ENCODE results near the gene SMIM29.
"Not testable (repeated sequence)": the region's sequence is repeated elsewhere in the genome, so short reads cannot be mapped to it uniquely, and the experiment has no call there.

The SMIM29 gene

GRCh38 chr6:34248727-34249468, at the start of gene SMIM29:
SMIM29 (minus strand) TSS chr6:34249006; CDS start chr6:34247791, 1,215 bp downstream.
- peak; percentile 86 for DNase-seq (ENCODE audit: low read depth, low spot score)

GRCh38 chr6:34295721-34296120, 46.9 kb upstream of the SMIM29 start:
- no peak for DNase-seq (ENCODE audit: low read depth, low spot score)

DNA sequence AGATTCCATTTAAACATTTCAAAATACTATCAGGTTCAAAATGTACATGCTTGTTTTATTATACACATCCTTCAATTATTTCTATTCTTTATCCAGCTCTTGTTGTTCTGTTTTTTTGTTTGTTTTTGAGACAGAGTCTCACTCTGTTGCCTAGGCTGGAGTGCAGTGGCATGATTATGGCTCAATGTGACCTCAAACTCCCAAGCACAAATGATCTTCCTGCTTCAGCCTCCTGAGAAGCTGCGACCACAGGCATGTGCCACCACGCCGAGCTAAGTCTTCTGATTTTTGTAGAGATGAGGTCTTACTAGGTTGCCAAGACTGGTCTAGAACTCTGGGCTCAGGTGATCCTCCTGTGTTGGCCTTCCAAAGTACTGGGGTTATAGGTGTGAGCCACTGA, 44.1 kb upstream of the SMIM29 start:
- DNase-seq (ENCODE audit: low read depth, low spot score): no peak

- no peak for DNase-seq (ENCODE audit: low read depth, low spot score)
Observed at GRCh38 chr6:34289137-34289536, 40.3 kb upstream of the SMIM29 start.

GRCh38 chr6:34288581-34288980, 39.8 kb upstream of the SMIM29 start:
- DNase-seq (ENCODE audit: low read depth, low spot score): no peak

DNA sequence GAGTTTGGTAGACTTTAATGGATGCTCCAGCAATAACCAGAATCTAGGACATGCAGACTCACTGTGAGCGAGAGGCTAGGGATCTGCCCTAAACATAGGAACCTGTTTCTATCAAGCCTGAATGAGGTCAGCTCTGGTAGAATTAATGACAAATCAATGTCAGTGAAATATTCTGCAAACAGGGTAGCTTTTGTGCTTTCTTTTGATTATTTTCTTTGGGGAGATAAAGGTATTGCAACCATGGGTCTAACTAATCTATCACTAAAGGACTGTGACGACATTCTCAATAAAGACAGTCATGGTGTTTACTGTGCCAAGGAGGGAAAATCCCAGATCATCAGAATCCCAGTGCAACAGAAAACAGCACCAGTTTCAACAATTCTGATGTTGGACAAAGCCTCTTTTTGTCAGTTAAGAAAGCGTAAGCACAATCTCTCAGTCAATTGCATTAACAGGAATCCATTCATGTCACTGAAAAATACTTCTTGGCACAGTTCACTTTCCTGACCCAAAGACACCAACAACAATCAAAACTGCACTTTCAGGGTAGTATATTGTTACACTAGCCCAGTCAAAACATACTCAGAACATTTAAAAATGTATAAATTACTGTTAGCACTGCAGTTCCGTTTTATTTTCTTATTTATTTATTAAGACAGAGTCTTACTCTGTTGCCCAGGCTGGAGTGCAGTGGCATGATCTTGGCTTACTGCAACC, 36.8 kb upstream of the SMIM29 start:
- no peak for DNase-seq (ENCODE audit: low read depth, low spot score)

DNA sequence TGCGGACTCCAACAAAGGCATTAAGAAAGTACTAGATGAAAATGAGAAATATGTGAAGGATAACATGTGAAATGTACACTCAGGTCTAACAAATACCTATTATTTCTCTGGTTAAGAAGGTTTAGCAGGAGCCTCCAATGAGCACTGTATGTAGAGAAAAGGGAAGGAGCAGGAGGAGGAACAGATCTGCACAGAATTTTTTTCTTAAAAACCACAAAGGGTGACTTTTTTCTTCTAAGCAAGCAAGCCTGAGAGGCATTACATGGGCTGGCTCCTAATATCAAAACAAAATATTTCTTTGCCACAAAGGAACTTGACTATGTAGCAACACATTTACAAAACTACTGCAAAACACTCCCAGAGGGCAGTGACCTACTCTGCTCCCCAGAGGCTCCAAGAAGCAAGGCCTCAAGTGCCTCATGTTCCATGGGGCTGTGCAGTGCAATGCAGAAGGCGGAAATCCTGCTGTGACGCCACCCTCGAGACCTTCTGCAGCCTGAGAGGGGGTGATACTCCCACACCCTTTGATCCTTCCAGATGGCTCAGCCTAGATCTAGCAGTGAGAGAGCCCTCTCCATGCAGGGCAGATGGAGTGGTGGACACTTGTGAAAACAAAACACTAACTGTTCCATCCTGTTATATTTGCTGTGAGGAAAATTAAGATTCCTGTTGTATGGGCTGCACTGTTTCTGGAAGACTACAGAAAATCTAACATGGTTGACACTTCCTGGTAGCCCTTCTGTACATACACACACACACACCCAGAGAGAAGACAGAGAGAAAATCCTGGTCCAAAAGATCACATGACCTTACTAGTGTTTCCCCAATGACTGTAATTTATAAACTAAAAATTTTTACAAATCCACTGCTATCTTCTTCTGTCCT, 36.0 kb upstream of the SMIM29 start:
- DNase-seq (ENCODE audit: low read depth, low spot score): peak; percentile 99

DNA sequence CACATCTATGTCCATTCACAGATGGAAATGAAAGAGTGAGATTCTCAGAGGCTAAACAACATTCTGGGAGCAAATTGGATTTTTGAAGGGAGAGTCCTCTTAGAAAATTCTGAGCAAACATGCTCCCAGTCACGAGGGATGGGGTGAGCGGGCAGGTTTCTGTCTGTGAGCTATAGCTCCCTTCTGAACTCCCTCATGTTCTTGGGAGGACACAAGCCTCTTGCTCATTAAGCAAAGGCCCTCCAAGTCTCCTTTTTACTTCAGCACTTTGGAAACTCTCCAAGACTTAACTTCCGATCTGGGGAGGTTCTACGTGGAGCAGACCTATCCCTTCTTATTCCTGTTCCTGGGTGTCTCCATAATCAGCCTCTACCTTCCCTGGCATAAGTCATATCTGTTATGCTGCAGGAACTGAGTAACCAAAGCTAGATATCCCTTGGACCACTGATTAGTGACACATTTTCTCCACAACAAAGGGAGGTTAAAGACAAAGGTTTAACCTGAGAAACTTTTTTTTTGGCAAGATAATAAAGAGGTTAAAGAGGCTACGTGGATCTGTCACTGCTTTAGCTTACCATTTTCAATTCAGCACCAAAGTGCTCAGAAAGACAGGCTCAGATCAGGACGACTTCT, 33.0 kb upstream of the SMIM29 start:
- DNase-seq (ENCODE audit: low read depth, low spot score): no peak

- no peak for DNase-seq (ENCODE audit: low read depth, low spot score)
Observed at GRCh38 chr6:34280216-34280615, 31.4 kb upstream of the SMIM29 start.

DNA sequence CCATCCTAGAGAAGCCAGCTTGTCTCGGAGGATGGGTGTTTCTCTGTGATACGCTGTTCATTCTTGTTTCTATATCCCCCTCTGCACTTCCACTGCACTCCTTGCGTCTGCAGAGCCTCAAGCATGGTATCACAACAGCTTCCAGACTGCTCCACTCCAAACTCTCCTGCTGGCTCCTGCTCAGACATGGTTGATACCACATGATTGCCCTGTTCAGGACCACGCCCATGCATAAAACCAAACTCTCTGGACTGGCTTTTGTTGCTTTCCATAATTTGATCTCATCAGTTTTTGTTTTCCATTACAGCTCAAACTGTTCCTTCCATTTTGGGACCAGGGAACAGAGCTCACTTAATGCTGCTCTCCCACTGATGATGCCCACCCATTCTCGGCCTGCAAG, 30.0 kb upstream of the SMIM29 start:
- no peak for DNase-seq (ENCODE audit: low read depth, low spot score)

DNA sequence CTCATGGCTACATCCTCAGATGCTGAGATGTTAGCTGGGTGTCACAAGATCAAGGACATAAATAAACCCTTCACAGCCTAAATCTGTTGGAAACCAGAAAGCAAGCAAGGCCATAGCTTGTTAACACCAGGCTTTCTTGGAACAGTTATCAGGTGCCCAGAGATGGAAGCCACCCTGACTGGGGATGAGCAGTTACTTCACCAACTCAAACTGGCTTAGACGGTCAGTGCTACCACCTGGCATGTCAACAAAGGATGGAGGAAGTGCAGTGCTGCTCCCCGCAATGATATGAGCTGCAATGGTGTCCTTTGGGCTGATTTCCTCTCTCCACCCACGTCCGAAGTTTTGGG, 28.9 kb upstream of the SMIM29 start:
- DNase-seq (ENCODE audit: low read depth, low spot score): no peak

DNA sequence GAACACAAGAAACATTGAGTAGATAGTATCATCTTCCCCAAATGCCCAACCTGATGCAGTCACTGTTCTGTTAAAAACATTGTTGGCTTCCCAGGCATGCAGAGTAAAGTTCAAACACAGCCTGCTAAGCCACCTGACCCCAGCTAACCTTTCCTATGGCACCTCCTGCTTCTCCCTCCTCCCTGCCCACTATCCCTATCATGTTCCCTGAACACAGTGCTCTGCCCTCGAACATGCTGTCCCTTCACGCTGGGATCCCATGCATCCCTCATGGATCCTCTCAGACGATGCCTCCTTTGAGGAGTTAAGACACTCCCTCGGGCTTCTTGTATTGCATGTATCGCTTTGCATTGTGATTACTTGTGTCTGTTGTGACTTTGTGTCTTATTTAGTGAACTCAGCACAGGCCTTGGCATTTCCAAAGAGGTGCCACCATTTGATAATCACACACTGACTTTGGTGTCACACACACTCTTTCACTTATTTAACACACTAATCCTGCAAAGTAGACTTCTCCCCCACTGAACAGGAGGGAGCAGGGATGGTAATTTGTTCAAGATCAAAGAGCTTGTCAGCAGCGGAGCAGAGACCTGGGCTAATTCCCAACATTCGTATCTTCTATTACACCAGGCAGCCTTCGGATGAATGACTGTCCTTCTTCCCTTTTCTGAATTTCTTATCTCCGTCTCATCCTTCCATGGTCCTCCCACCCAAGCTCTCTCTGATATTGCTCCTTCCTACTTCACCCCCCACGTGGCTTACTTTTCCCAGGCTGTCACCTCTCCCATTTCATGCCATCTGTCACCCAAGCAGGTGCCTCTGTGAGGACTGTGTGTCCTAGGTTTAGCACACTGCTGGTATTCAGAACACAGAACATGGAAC, 28.3 kb upstream of the SMIM29 start:
- DNase-seq (ENCODE audit: low read depth, low spot score): no peak

DNA sequence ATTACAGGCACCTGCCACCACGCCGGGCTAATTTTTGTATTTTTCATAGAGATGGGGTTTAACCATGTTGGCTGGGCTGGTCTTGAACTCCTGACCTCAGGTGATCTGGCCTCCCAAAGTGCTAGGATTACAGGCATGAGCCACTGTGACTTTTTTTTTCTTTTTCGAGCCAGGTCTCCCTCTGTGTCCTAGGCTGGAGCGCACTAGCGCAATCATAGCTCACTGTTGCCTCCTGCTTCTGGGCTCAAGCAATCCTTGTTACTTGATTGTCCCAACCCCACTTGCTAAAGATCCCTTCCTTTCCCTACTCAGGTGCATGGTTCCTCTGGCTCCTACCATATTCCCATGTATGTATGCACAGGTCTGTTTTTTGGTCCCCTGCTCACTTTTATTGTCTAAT, 27.4 kb upstream of the SMIM29 start:
- no peak for DNase-seq (ENCODE audit: low read depth, low spot score)

DNA sequence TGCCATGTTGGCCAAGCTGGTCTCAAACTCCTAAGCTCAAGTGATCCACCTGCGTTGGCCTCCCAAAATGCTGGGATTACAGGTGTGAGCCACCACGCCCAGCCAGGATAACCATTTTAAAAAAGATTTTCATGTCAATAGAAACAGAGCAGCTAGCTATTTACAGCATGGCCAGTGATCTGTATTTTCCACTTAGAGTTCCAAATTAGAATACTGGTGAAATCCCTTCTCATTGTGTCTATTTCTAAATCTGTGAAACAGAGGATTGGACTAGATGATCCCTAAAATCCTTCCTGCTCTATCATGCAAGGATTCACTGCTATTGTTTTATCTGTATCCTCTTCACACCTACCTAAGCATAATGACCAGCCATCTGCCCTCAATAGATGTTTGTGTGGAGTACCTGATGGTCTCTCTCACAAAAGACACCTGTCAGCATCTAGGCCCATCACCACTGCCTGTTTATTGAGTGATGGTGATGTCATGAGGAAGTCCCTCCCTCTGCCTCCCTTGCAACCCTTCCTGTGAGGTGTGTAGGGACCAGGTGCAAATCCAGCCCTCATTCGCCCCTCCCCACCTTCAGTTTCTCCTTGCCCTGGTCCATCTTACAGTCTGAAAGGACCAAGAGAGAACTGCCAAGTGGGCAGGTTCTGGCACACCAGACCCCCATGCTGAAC, 26.5 kb upstream of the SMIM29 start:
- no peak for DNase-seq (ENCODE audit: low read depth, low spot score)

DNA sequence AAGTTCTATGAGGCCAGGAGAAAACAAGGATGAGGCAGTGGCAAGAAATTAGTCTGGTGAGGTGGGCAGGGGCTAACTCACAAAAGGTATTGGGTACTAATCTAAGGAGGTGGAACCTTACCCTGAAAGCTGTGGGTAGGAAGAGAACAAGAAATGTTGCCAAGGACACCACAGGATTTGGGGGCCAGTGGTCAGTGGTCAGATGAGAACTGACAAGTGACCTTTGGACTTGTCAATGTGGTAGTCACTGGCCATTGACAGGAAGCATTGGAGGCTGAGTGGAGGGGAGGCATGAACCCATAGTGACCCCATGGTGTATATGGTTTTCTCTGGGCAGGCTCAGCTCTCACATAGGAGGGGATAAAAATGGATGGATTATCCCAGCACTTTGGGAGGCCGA, 25.3 kb upstream of the SMIM29 start:
- DNase-seq (ENCODE audit: low read depth, low spot score): no peak

DNA sequence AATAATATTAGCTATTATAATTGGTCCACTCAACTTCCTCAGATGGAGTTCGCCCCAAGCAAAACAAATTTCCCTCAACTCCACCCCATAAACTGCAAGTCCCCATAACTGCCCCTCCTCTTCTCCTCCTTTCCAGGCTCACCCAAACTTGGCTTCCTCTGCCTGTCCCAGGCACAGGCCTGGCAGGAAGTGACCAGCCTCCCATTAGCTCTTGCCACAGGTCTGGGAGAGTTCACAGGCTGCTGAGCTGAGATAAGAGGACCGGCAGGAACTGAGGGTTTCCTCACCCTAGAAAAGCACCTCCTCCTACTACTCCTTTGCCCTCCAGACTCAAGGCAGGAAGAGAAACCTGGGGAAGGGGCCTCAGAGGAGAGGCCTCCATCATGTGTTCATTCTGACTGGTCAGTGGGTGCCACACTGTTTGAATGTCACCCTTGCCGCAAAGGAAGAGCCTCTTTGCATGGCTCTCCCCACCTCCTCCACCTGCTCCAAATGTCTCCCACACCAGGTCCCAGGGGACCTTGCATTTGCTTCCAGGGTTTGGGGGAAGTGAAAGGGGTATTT, 24.5 kb upstream of the SMIM29 start:
- DNase-seq (ENCODE audit: low read depth, low spot score): no peak

- no peak for DNase-seq (ENCODE audit: low read depth, low spot score)
Observed at GRCh38 chr6:34272013-34272926, 23.5 kb upstream of the SMIM29 start.

- not testable (repeated sequence) for DNase-seq (ENCODE audit: low read depth, low spot score)
Observed at GRCh38 chr6:34269658-34270341, 21.0 kb upstream of the SMIM29 start.

Data from brain pericyte (primary cell).